HG03045 (cell line): Measurements from ENCODE around the gene BMERB1.
"Not testable (repeated sequence)": the region's sequence is repeated elsewhere in the genome, so short reads cannot be mapped to it uniquely, and the experiment has no call there.

Experiments used
- ATAC-seq: cut with Tn5 transposase; IDR thresholded peaks from one replicate; pipeline ENCODE4 v1.9.1; 2021; ENCODE audit warnings: mild to moderate bottlenecking, moderate library complexity; ENCODE audit not compliant: unreplicated experiment

The BMERB1 gene

DNA sequence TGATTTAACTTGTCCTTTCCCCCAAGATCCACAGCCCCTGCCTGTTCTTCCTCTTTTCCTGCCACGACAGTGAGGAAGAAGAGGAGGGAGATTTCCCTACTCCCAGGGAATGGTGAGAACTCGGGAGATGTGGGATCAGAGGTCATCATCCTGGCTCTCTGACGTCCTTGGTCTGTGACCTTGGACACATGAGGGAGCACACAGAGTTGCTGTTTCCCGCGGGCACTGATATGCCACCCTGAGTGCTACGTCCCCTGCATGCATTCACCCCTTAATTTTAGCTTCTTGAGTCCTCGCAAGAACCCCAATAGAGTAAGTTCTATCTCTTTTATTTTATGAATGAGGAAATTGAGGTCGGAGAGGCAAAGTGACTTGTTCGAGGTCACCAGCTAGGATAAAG is 85.4 kb downstream of the BMERB1 start:
- ATAC-seq: no peak

- no peak for ATAC-seq
Observed at GRCh38 chr16:15521390-15521757, 87.0 kb downstream of the BMERB1 start.

- no peak for ATAC-seq
Observed at GRCh38 chr16:15521758-15522509, 87.5 kb downstream of the BMERB1 start.

DNA sequence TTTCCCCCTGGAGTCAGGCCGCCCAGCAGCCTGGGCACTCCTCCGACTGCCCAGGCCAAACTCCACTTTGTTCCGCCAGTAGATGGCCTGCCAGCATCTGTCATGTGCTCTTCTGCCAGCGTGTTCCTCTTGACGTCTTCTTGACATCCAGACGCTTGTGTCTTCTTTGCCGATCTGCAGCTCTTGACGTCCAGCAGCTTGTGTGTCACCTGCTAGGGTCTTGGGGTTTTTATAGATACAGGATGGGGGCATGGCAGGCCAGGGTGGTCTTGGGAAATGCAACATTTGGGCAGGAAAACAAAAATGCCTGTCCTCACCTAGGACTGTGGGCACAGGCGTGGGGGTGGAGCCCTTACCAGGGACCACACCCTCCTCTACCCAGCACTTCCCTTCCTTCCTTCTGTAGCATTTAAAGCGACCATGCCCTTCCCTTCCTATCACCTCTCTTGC is 88.7 kb downstream of the BMERB1 start:
- ATAC-seq: no peak

GRCh38 chr16:15523939-15524338 is 89.6 kb downstream of the BMERB1 start:
- no peak for ATAC-seq

- ATAC-seq: no peak
Observed at GRCh38 chr16:15524966-15525365, 90.6 kb downstream of the BMERB1 start.

DNA sequence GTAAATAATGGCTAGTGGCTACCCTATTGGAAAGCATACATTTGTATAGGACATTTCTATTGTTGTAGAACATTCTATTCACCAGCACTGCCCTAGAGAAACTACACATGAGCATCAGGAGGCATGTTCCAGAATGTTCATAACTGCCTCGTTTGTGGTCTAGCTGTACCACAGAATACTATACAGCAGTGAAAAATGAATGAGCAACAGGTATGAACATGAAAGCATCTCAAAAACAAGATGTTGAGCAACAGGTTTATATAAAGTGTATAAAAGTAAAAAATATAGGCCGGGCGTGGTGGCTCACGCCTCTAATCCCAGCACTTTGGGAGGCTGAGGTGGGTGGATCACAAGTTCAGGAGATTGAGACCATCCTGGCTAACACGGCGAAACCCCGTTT is 91.7 kb downstream of the BMERB1 start:
- no peak for ATAC-seq

GRCh38 chr16:15526731-15527130 is 92.3 kb downstream of the BMERB1 start:
- ATAC-seq: no peak

- no peak for ATAC-seq
Observed at GRCh38 chr16:15529673-15530072, 95.3 kb downstream of the BMERB1 start.

GRCh38 chr16:15530085-15530484 is 95.7 kb downstream of the BMERB1 start:
- ATAC-seq: no peak

DNA sequence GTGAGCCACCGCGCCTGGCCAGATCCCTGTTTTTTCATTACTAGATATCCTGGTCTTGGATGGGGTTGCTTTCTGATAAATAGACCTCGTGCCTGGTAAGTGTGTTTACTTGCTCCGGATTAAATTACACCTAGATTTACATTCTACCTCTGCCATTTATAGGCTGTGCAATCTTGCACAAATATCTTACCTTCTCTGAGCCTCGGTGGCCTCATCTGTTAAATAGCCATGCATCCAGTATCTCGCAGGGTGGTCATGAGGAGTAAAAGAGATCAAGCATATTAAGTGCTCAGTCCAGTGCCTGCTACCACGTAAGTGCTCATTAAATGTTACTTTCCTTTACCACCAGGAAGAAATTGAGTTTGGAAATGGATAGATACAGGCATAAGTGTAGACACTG is 98.4 kb downstream of the BMERB1 start:
- ATAC-seq: no peak

GRCh38 chr16:15533386-15533785 is 99.0 kb downstream of the BMERB1 start:
- no peak for ATAC-seq

DNA sequence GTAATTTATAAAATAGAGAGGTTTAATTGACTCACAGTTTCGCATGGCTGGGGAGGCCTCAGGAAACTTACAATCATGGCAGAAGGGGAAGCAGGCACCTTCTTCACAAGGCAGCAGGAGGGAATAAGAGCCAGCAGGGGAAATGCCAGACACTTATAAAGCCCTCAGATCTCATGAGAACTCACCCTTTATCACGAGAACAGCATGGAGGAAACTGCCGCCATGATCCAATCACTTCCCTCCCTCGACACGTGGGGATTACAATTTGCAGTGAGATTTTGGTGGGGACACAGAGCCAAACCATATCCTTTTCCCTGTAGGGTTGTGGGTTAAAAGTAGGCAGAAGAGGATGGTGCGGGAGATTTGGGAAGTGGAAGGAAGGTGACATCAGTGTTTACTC is 101.4 kb downstream of the BMERB1 start:
- ATAC-seq: no peak

GRCh38 chr16:15536843-15537242 is 102.5 kb downstream of the BMERB1 start:
- no peak for ATAC-seq

GRCh38 chr16:15538507-15538906 is 104.1 kb downstream of the BMERB1 start:
- no peak for ATAC-seq

- no peak for ATAC-seq
Observed at GRCh38 chr16:15539197-15539596, 104.8 kb downstream of the BMERB1 start.

GRCh38 chr16:15542261-15542660 is 107.9 kb downstream of the BMERB1 start:
- no peak for ATAC-seq

DNA sequence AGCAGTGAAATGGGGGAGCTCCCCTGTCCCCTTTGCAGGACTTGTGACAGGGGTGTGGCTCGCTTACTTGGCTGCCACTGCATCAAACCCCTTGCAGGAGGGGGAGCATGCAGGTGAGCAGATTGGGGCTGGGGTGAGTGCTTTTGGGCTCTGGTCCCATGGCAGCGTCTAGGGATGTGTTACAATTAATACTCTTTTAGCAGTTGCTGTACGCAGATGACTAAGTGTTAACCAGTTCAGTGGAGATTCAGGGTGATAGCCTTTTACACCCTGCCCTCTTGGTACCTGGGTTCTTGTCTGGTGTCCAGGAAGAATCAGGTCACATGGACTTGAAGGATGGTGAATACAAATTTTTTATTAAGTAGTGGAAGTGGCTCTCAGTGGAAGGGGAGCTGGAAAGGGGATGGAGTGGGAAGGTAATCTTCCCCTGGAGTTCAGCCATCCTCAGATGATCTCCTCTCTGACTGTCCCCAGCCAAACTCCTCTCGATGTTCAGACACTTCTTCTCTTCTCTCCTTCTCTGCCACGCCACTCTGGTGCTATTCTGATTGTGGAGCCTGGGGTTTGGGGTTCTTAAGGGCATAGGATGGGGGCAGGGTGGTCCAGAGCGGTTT is 108.5 kb downstream of the BMERB1 start:
- no peak for ATAC-seq

- no peak for ATAC-seq
Observed at GRCh38 chr16:15544405-15544804, 110.0 kb downstream of the BMERB1 start.

DNA sequence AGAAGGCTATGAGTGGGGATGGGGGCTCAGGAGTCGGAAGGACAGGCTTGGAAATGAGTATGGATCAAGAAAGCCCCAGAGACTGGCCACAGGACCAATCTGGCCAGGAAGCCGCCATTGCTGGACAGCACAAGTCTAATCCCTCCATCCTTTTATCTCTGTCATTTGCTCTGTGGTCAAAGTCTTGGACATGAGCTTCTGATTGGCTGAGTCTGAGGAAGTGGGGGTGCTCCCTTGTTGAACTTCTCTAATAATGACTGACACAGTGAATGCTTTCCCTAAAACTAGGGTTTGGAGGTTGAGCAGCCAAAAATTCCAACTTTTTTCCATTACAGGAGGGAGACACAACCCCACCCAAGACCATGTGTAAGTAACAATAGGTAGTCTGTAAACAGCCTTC is 111.2 kb downstream of the BMERB1 start:
- ATAC-seq: no peak

GRCh38 chr16:15547072-15547767 is 112.8 kb downstream of the BMERB1 start:
- not testable (repeated sequence) for ATAC-seq

DNA sequence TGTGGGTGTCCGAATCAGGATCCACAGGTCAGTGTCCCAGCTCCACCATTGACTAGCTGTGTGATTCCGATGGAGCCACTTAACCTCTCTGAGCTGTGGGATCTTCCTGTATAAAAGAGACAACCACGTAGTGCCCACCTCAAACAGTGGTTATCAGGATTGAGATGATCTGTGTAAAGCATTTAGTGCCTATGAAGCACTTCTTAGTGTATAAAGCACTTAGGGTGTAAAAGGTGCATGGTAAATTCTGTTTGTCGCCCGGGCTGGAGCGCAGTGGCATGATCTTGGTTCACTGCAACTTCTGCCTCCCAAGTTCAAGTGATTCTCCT is 113.3 kb downstream of the BMERB1 start:
- ATAC-seq: no peak
